Ramos (cell line): ENCODE measurements around the gene STK26.
"Not testable (repeated sequence)": the region's sequence is repeated elsewhere in the genome, so short reads cannot be mapped to it uniquely, and the experiment has no call there.

ENCODE experiments used
- in situ Hi-C: fragments of 300-500 bp; cut with MboI; formaldehyde crosslinking; loops from one replicate; pipeline ENCODE4 v1.14.3; 2022; ENCODE audit warnings: low sequenced_read_pairs; ENCODE audit not compliant: unreplicated experiment

Gene STK26

GRCh38 chrX:132022967-132023895 lies at the start of gene STK26:
STK26 (plus strand) TSS chrX:132023302; CDS start chrX:132023618, 316 bp downstream.
- in situ Hi-C loops, result no loop called here

GRCh38 chrX:131975851-131976250 lies 47.3 kb upstream of the STK26 start:
- in situ Hi-C loops, result no loop called here

GRCh38 chrX:131977619-131978018 lies 45.5 kb upstream of the STK26 start:
- in situ Hi-C loops, result no loop called here

- in situ Hi-C loops, result no loop called here
Measured at GRCh38 chrX:131979116-131979515, 44.0 kb upstream of the STK26 start.

GRCh38 chrX:131985526-131986049 lies 37.5 kb upstream of the STK26 start:
- in situ Hi-C loops, result no loop called here

GRCh38 chrX:131987252-131987651 lies 35.9 kb upstream of the STK26 start:
- in situ Hi-C loops, result no loop called here

GRCh38 chrX:131988236-131988635 lies 34.9 kb upstream of the STK26 start:
- in situ Hi-C loops, result no loop called here

- in situ Hi-C loops, result no loop called here
Measured at GRCh38 chrX:132001127-132001526, 22.0 kb upstream of the STK26 start.

GRCh38 chrX:132004728-132005127 lies 18.4 kb upstream of the STK26 start:
- in situ Hi-C loops, result no loop called here

GRCh38 chrX:132009350-132009749 lies 13.8 kb upstream of the STK26 start:
- in situ Hi-C loops, result no loop called here

- in situ Hi-C loops, result not testable (repeated sequence)
Measured at GRCh38 chrX:132010213-132010612, 12.9 kb upstream of the STK26 start.

GRCh38 chrX:132015875-132016274 lies 7.2 kb upstream of the STK26 start:
- in situ Hi-C loops, result no loop called here

GRCh38 chrX:132016628-132017430 lies 6.3 kb upstream of the STK26 start:
- in situ Hi-C loops, result no loop called here

GRCh38 chrX:132017431-132018185 lies 5.5 kb upstream of the STK26 start:
- in situ Hi-C loops, result no loop called here

- in situ Hi-C loops, result no loop called here
Measured at GRCh38 chrX:132022198-132022966, 720 bp upstream of the STK26 start.

GRCh38 chrX:132023896-132024386 lies 839 bp downstream of the STK26 start:
- in situ Hi-C loops, result no loop called here

GRCh38 chrX:132025041-132025440 lies 1.9 kb downstream of the STK26 start:
- in situ Hi-C loops, result no loop called here

- in situ Hi-C loops, result no loop called here
Measured at GRCh38 chrX:132030264-132030663, 7.2 kb downstream of the STK26 start.

- in situ Hi-C loops, result no loop called here
Measured at GRCh38 chrX:132031867-132032266, 8.8 kb downstream of the STK26 start.
